Lung (tissue), 12 donors: ENCODE results near the gene LRCH3. TPM values are rescaled to one million over a fixed set of nuclear protein-coding genes. Genes with fewer than 3 reads are reported as not detected.

ENCODE experiments used
- ATAC-seq: fragments of 200-7000 bp; cut with Tn5 transposase; one replicate; pipeline ENCODE4 v1.9.1; 2020; ENCODE audit warnings: moderate number of reproducible peaks; ENCODE audit not compliant: insufficient read depth, low FRiP score
- DNase-seq, 3 donors: peaks; one replicate each; pipeline ENCODE4 v3.0.0-alpha.2; 2013 to 2017
- H3K27ac ChIP-seq, 2 donors: one replicate each; pipeline ENCODE4 v1.5.1; 2013; ENCODE audit warnings: mild to moderate bottlenecking in 2 of 2, moderate library complexity in 2 of 2, control low read depth in 1 of 2, inconsistent platforms in 1 of 2, low read depth in 1 of 2, low read length in 1 of 2
- H3K27me3 ChIP-seq, 3 donors: one replicate each; pipeline ENCODE4 v1.5.1; 2013; ENCODE audit warnings: low read length in 2 of 3; ENCODE audit not compliant: control insufficient read depth in 3 of 3, insufficient read depth in 3 of 3
- H3K36me3 ChIP-seq, 4 donors: one replicate each; pipeline ENCODE4 v1.5.1; 2013; ENCODE audit warnings: low read length in 4 of 4, mild to moderate bottlenecking in 1 of 4, moderate library complexity in 1 of 4; ENCODE audit not compliant: control insufficient read depth in 4 of 4, insufficient read depth in 4 of 4
- H3K4me1 ChIP-seq, 5 donors: one replicate each; pipeline ENCODE4 v1.5.1; 2013; ENCODE audit warnings: low read length in 5 of 5, mild to moderate bottlenecking in 2 of 5, moderate library complexity in 1 of 5; ENCODE audit not compliant: control insufficient read depth in 5 of 5, insufficient read depth in 5 of 5
- H3K4me3 ChIP-seq: one replicate; pipeline ENCODE4 v1.5.1; 2013; ENCODE audit warnings: mild to moderate bottlenecking, control low read depth, moderate library complexity
- H3K9ac ChIP-seq, 2 donors: one replicate each; pipeline ENCODE4 v1.5.1; 2013; ENCODE audit warnings: low read length in 2 of 2, control low read depth in 1 of 2; ENCODE audit not compliant: insufficient read depth in 1 of 2
- H3K9me3 ChIP-seq, 4 donors: one replicate each; pipeline ENCODE4 v1.5.1; 2013; ENCODE audit warnings: low read length in 3 of 4, mild to moderate bottlenecking in 1 of 4, moderate library complexity in 1 of 4; ENCODE audit not compliant: control insufficient read depth in 4 of 4, insufficient read depth in 3 of 4
- CTCF ChIP-seq: IDR thresholded peaks from 2 replicates; pipeline ENCODE4 v1.5.1; 2012; ENCODE audit warnings: mild to moderate bottlenecking; ENCODE audit errors: control extremely low read depth, extremely low read depth
- WGBS, 2 donors: extraction: QIAGEN DNeasy Blood & Tissue Kit; methylation state at CpG; one replicate each; pipeline ENCODE4 v1.1.7; 2013; 5-methylcytosine and 5-hydroxymethylcytosine counted together
- polyA plus RNA-seq, 2 donors: library from polyadenylated mRNA; stranded (reverse); fragments of 200-250 nt; gene quantifications; one replicate each; pipeline ENCODE4 v1.2.1, GENCODE V29; 2013
- total RNA-seq, 2 donors: library from RNA; depleted of rRNA in 1 of 2; stranded (reverse); fragments of >200 nt in 1 of 2; gene quantifications; one replicate each; pipeline ENCODE4 v1.2.1, GENCODE V29; 2014 to 2021
- donor health status: control.
- donor health status: control.
- donor health status: Bipolar disorder and iron deficiency.
- donor health status: healthy.
- donor health status: DM: yes; HTN: yes; CAD: no.

Gene LRCH3
- total and polyA plus RNA-seq, 4 donors: 7.7 to 228 (median 26.1) TPM

GRCh38 chr3:197795200-197795599 lies 4.1 kb downstream of the LRCH3 start:
- no peaks in the 10 kb centered on the region for H3K27me3 ChIP-seq
- H3K9ac ChIP-seq: no peak overlapping the region
- no peak for DNase-seq
- peaks cover 0 to 20% (median 2%) of the 10 kb centered on the region in 5 donors for H3K4me1 ChIP-seq
- H3K27ac ChIP-seq: no peak overlapping the region
- 97 to 98% methylated on average over 1 of the region's 1 CpG for WGBS, 2 donors
- H3K36me3 ChIP-seq: no peaks in the 10 kb centered on the region
- no peak for ATAC-seq
- TF ChIP-seq CTCF: no peak
- H3K4me3 ChIP-seq: no peak overlapping the region
- no peaks in the 10 kb centered on the region for H3K9me3 ChIP-seq

- peak overlapping the region in 1 of 2 donors; percentile 6 for H3K27ac ChIP-seq
- peaks cover 0 to 20% (median 2%) of the 10 kb centered on the region in 5 donors for H3K4me1 ChIP-seq
- no peak for TF ChIP-seq CTCF
- DNase-seq (no peak), ATAC-seq (no peak)
- H3K9me3 ChIP-seq: no peaks in the 10 kb centered on the region
- WGBS, 2 donors: 49 to 58% methylated on average over 4 of the region's 4 CpGs
- H3K27me3 ChIP-seq: no peaks in the 10 kb centered on the region
- H3K36me3 ChIP-seq: no peaks in the 10 kb centered on the region
- no peak overlapping the region for H3K9ac ChIP-seq
- H3K4me3 ChIP-seq: no peak overlapping the region
These were observed 5.0 kb downstream of the LRCH3 start for GRCh38 chr3:197796087-197796486.

GRCh38 chr3:197798863-197799262 lies 7.8 kb downstream of the LRCH3 start:
- no peak for ATAC-seq
- Histone ChIP-seq H3K4me3 (no peak overlapping the region), H3K4me1 (peaks cover 0 to 27% (median 4%) of the 10 kb centered on the region in 5 donors), H3K9me3 (no peaks in the 10 kb centered on the region), H3K36me3 (no peaks in the 10 kb centered on the region), H3K9ac (no peak overlapping the region), H3K27ac (no peak overlapping the region), H3K27me3 (no peaks in the 10 kb centered on the region)
- no peak for TF ChIP-seq CTCF
- DNase-seq: no peak
- WGBS, 2 donors: 61 to 63% methylated on average over 3 of the region's 3 CpGs

- H3K27ac ChIP-seq: no peak overlapping the region
- no peak overlapping the region for H3K4me3 ChIP-seq
- WGBS, 2 donors: 67 to 88% methylated on average over 3 of the region's 3 CpGs
- H3K36me3 ChIP-seq: no peaks in the 10 kb centered on the region
- ATAC-seq: no peak
- no peak for DNase-seq
- no peaks in the 10 kb centered on the region for H3K27me3 ChIP-seq
- peaks cover 0 to 19% (median 0%) of the 10 kb centered on the region in 5 donors for H3K4me1 ChIP-seq
- no peak for TF ChIP-seq CTCF
- no peaks in the 10 kb centered on the region for H3K9me3 ChIP-seq
- H3K9ac ChIP-seq: no peak overlapping the region
These were observed 9.3 kb downstream of the LRCH3 start for GRCh38 chr3:197800379-197800778.
